Adipocyte (in vitro differentiated cells): ENCODE data around the gene PAPOLA.
"Not testable (repeated sequence)": the region's sequence is repeated elsewhere in the genome, so short reads cannot be mapped to it uniquely, and the experiment has no call there.

ENCODE experiments used
- DNase-seq: peaks from one replicate; pipeline ENCODE4 v3.0.0-alpha.2; 2015; ENCODE audit warnings: low read depth
- H3K27me3 ChIP-seq: replicated peaks from 2 replicates; pipeline ENCODE4 v1.7.0; 2013; ENCODE audit warnings: mild to moderate bottlenecking, low read length, moderate library complexity; ENCODE audit not compliant: control insufficient read depth, insufficient read depth
- H3K36me3 ChIP-seq: 2 replicates; pipeline ENCODE4 v1.7.0; 2013; ENCODE audit warnings: low read length, mild to moderate bottlenecking, moderate library complexity; ENCODE audit not compliant: control insufficient read depth, insufficient read depth, severe bottlenecking
- H3K4me1 ChIP-seq: 2 replicates; pipeline ENCODE4 v1.7.0; 2013; ENCODE audit warnings: mild to moderate bottlenecking, low read length, moderate library complexity; ENCODE audit not compliant: control insufficient read depth, insufficient read depth
- H3K4me3 ChIP-seq: 2 replicates; pipeline ENCODE4 v1.7.0; 2013; ENCODE audit warnings: mild to moderate bottlenecking, low read length, moderate library complexity
- H3K9ac ChIP-seq: 2 replicates; pipeline ENCODE4 v1.7.0; 2013; ENCODE audit warnings: mild to moderate bottlenecking, low read length, moderate library complexity
- H3K9me3 ChIP-seq: 2 replicates; pipeline ENCODE4 v1.7.0; 2013; ENCODE audit warnings: mild to moderate bottlenecking, low read length, moderate library complexity; ENCODE audit not compliant: control insufficient read depth

The PAPOLA gene

DNA sequence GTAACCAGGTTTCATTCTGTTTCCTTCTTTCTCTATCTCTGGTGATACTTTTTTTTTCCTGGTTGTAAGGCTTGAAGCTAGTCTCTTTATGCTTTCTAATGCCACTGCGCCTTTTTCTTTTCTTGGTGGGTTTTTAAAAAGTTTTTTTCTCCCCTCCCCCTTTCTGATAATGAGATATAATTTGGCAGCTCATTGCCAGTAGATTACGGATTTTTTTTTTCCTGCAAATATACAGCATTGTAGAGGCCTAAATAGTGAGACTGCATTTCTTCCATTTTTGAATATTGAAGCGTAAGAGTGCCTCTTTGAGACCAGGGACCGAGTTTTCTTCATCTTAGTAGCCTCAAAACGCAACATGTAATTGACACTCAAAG is 1.1 kb downstream of the PAPOLA start:
- Histone ChIP-seq H3K4me1 (peaks cover 31% of the 10 kb centered on the region), H3K27me3 (no peaks in the 10 kb centered on the region), H3K36me3 (no peaks in the 10 kb centered on the region), H3K9me3 (no peaks in the 10 kb centered on the region), H3K4me3 (peak overlapping the region; percentile 97), H3K9ac (peak overlapping the region; percentile 98)
- DNase-seq, result no peak

- not testable (repeated sequence) for H3K36me3 ChIP-seq, H3K9me3 ChIP-seq, H3K27me3 ChIP-seq, H3K9ac ChIP-seq, DNase-seq
- H3K4me3 ChIP-seq, result peak overlapping the region; percentile 97
- peaks cover 39% of the 10 kb centered on the region for H3K4me1 ChIP-seq
These were observed 2.2 kb downstream of the PAPOLA start for GRCh38 chr14:96504353-96504752.

GRCh38 chr14:96507723-96508122 is 5.5 kb downstream of the PAPOLA start:
- Histone ChIP-seq H3K9me3 (no peaks in the 10 kb centered on the region), H3K4me1 (peaks cover 40% of the 10 kb centered on the region), H3K4me3 (no peak overlapping the region), H3K9ac (no peak overlapping the region), H3K36me3 (no peaks in the 10 kb centered on the region), H3K27me3 (no peaks in the 10 kb centered on the region)
- no peak for DNase-seq

GRCh38 chr14:96508900-96509299 is 6.7 kb downstream of the PAPOLA start:
- Histone ChIP-seq H3K9me3 (no peaks in the 10 kb centered on the region), H3K4me1 (peaks cover 33% of the 10 kb centered on the region), H3K4me3 (no peak overlapping the region), H3K27me3 (no peaks in the 10 kb centered on the region), H3K36me3 (no peaks in the 10 kb centered on the region), H3K9ac (no peak overlapping the region)
- DNase-seq, result no peak

DNA sequence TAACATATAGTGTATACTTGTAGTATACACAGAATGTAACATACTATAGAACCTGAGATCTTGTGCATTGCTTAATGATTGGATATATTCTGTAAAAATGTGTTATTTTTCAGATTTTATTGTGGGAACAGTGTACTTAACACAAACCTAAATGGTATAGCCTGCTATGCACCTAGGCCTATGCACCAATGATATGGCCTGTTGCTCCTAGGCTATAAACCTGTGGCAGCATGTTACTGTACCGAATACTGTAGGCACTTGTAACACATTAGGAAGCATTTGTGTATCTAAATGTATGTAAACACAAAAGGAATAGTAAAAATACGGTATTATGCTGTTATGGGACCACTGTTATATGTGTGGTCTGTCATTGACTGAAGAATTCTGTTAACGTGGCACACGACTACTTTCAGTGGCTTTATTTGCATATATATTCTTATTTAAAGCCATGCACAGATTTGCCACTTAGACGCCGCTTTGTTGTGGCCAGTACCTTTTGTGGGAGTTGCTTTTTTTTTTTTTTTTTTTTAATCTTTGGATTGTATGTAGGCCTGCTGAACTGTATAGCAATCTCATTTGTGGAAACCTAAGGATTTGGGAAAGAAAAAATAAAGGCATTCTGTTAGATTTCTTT is 7.4 kb downstream of the PAPOLA start:
- Histone ChIP-seq H3K4me3 (no peak overlapping the region), H3K9me3 (no peaks in the 10 kb centered on the region), H3K9ac (no peak overlapping the region), H3K36me3 (no peaks in the 10 kb centered on the region), H3K4me1 (peaks cover 26% of the 10 kb centered on the region), H3K27me3 (no peaks in the 10 kb centered on the region)
- no peak for DNase-seq

DNA sequence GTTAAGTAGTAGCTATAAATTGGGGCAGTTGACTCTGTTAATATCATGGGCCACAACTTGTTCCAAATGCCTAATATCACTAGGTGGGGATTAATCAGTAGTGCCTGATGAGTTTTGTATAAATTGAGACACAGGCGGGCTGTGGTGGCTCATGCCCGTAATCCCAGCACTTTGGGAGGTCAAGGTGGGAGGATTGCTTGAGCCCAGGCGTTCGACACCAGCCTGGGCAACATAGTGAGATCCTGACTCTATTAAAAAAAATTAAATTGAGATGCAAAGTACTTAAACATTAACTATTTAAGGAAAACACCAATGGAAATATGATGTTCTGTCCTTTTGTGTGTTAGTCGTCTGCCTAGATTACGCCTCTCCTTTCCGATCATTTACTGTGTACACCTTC is 9.0 kb downstream of the PAPOLA start:
- no peaks in the 10 kb centered on the region for H3K36me3 ChIP-seq
- no peak overlapping the region for H3K4me3 ChIP-seq
- H3K4me1 ChIP-seq, result peaks cover 25% of the 10 kb centered on the region
- H3K9me3 ChIP-seq, result no peaks in the 10 kb centered on the region
- no peak overlapping the region for H3K9ac ChIP-seq
- DNase-seq, result no peak
- no peaks in the 10 kb centered on the region for H3K27me3 ChIP-seq

DNA sequence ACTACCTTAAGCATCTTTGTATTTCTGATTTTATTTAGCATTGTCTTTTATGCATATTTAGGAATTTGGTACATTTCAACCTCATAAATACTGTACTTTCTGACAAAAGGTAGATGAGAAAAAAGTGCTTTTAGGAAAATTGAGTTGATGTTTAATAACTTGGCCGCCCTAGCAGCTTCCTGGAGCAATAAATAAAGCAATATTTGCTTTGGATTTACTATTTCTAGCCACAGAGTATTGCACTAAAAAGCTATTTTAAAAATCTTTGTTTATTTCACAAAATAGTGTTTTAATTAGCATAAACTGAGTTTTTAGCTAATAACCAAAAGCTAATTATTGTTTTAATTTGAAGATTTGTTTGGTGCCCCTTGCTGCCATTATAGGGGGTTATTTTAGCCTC is 9.5 kb downstream of the PAPOLA start:
- no peak overlapping the region for H3K4me3 ChIP-seq
- DNase-seq, result no peak
- peaks cover 23% of the 10 kb centered on the region for H3K4me1 ChIP-seq
- H3K9ac ChIP-seq, result no peak overlapping the region
- H3K36me3 ChIP-seq, result no peaks in the 10 kb centered on the region
- no peaks in the 10 kb centered on the region for H3K9me3 ChIP-seq
- H3K27me3 ChIP-seq, result no peaks in the 10 kb centered on the region

GRCh38 chr14:96512122-96512521 is 9.9 kb downstream of the PAPOLA start:
- H3K9ac ChIP-seq, result no peak overlapping the region
- DNase-seq, result no peak
- no peaks in the 10 kb centered on the region for H3K36me3 ChIP-seq
- peaks cover 20% of the 10 kb centered on the region for H3K4me1 ChIP-seq
- H3K27me3 ChIP-seq, result no peaks in the 10 kb centered on the region
- no peak overlapping the region for H3K4me3 ChIP-seq
- no peaks in the 10 kb centered on the region for H3K9me3 ChIP-seq

- no peaks in the 10 kb centered on the region for H3K36me3 ChIP-seq
- no peak overlapping the region for H3K4me3 ChIP-seq
- peaks cover 20% of the 10 kb centered on the region for H3K4me1 ChIP-seq
- no peaks in the 10 kb centered on the region for H3K9me3 ChIP-seq
- DNase-seq, result no peak
- H3K27me3 ChIP-seq, result no peaks in the 10 kb centered on the region
- no peak overlapping the region for H3K9ac ChIP-seq
These were observed 10.6 kb downstream of the PAPOLA start for GRCh38 chr14:96512602-96513397.

DNA sequence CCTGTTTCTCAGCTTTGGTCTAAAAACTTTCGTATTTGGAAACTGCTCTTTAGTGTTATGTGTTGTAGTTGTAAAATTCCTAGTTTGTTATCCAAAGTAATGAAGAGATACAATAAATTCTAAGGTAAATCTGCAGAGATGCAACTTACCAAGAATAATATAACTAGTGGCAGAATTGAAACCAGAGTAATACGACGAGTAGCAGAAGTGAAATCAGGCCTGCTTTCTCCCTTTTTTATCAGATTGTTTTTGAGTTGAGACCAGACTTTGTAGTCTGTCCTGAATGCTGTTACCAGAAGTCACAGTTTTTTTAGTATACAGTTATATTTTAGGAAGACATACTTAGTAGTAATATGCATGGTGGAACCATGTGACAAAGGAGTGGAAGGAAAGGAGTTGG is 12.5 kb downstream of the PAPOLA start:
- no peak for DNase-seq
- no peak overlapping the region for H3K9ac ChIP-seq
- H3K36me3 ChIP-seq, result no peaks in the 10 kb centered on the region
- no peaks in the 10 kb centered on the region for H3K27me3 ChIP-seq
- H3K9me3 ChIP-seq, result no peaks in the 10 kb centered on the region
- peaks cover 15% of the 10 kb centered on the region for H3K4me1 ChIP-seq
- no peak overlapping the region for H3K4me3 ChIP-seq

DNA sequence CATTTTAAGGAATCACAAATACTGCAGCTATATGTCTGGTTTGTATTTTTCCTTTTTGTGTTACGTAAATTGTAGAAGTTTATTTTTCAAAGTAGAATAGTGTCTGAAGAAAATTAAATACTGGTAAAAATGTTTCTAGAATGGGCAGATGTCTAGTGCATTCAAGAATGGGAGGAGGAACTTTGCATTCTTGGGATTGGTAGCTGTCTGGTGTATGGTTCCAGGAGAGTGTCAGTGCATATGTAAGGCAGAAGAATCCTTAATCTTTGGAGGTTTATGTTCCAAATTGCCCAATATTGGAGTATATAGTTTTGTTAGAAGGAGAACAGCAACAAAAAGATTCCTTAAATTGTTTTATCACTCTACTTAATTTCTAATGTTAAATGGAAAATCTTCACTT is 13.5 kb downstream of the PAPOLA start:
- H3K9me3 ChIP-seq, result no peaks in the 10 kb centered on the region
- H3K4me1 ChIP-seq, result peaks cover 18% of the 10 kb centered on the region
- DNase-seq, result peak; percentile 18
- H3K4me3 ChIP-seq, result no peak overlapping the region
- peaks cover 3% of the 10 kb centered on the region for H3K36me3 ChIP-seq
- H3K27me3 ChIP-seq, result no peaks in the 10 kb centered on the region
- H3K9ac ChIP-seq, result no peak overlapping the region
